ENCODE measurements around the gene ALKBH3. TPM values are rescaled to one million over a fixed set of nuclear protein-coding genes. Genes with fewer than 3 reads are reported as not detected.

Gene ALKBH3
- total RNA-seq, 4 donors from 2014 or later, result 25.4 to 39.6 (median 34.9) TPM

DNA sequence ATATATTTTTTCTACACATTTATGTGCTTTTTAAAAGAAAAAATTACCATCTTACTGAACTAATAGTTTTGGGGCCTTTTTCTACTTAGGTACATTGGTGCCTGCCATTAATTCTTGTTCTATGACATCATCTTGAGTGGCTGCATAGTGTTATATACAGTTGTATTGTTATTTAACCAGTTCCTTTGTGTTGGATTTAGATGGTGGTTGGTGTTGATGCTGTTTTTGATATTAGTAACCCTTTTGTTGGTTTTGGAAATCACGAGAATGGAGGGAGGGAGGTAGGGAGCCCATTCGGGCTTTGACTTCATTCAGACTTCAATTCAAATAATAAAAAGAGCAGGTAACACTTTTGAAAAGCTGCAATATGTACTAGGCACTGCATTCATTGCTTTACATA lies 46.4 kb downstream of the ALKBH3 start:
- TF ChIP-seq, protein P1, sequence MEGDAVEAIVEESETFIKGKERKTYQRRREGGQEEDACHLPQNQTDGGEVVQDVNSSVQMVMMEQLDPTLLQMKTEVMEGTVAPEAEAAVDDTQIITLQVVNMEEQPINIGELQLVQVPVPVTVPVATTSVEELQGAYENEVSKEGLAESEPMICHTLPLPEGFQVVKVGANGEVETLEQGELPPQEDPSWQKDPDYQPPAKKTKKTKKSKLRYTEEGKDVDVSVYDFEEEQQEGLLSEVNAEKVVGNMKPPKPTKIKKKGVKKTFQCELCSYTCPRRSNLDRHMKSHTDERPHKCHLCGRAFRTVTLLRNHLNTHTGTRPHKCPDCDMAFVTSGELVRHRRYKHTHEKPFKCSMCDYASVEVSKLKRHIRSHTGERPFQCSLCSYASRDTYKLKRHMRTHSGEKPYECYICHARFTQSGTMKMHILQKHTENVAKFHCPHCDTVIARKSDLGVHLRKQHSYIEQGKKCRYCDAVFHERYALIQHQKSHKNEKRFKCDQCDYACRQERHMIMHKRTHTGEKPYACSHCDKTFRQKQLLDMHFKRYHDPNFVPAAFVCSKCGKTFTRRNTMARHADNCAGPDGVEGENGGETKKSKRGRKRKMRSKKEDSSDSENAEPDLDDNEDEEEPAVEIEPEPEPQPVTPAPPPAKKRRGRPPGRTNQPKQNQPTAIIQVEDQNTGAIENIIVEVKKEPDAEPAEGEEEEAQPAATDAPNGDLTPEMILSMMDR (IDR thresholded peaks at IDR 0.05; ENCODE audit: low read depth), result no peak

DNA sequence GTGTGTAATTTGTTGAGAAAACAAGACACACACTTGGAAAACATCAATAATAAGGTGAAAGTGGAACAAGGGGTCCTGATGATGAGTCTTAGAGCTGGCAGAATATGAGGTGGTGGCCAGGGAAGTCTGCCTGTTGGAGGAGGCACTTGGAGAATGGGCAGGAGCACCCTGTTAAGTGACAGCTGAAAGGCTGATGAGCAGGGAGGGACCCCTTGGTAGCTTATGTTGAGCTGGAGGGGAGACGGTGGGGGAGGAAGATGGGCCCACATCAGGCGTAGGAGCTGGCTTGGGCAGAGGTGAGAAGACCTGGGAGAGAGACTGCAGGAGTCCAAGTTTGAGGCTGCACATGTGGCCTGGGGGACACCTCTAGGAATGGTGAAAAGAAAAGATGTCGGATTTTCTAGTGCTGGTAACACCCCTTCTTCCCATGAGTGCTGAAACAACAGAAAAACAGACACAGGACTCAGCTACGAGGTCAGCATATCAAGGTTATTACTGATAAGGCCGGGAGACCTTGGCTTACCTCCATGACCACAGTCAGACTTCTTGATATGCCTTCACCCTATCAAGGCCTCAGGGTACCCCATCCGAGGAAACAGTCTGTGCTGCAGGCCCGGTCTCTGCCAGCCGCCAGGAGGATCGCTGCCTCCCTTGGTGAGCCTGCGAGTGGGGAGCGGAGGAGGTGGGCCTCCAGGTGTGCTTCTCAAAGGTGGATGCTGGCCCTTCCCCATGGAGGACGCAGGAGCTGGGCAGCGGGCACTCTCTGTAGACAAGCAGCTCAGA lies 47.5 kb downstream of the ALKBH3 start:
- TF ChIP-seq, protein P1 (IDR thresholded peaks at IDR 0.05; ENCODE audit: low read depth), result no peak

DNA sequence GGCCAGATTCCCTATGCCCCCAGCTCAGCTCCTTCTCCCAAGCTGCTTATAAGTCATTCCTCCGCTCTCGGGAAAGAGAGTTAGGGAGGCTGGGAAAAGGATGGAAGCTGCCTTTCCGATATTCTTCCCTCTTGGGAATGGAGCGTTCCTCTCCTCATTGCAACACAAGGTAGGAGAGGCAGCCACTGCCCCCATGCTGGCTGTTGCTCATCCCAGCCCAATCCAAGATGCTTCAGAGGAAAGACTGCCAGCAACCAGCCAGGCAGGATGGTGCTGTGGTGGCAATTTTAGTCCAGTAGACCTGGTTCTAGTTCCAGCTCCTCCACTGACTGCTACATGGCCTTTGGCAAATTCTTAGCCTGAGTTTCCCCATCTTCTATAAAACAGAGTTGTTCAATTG lies 48.1 kb downstream of the ALKBH3 start:
- TF ChIP-seq, protein P1 (IDR thresholded peaks at IDR 0.05; ENCODE audit: low read depth), result no peak

DNA sequence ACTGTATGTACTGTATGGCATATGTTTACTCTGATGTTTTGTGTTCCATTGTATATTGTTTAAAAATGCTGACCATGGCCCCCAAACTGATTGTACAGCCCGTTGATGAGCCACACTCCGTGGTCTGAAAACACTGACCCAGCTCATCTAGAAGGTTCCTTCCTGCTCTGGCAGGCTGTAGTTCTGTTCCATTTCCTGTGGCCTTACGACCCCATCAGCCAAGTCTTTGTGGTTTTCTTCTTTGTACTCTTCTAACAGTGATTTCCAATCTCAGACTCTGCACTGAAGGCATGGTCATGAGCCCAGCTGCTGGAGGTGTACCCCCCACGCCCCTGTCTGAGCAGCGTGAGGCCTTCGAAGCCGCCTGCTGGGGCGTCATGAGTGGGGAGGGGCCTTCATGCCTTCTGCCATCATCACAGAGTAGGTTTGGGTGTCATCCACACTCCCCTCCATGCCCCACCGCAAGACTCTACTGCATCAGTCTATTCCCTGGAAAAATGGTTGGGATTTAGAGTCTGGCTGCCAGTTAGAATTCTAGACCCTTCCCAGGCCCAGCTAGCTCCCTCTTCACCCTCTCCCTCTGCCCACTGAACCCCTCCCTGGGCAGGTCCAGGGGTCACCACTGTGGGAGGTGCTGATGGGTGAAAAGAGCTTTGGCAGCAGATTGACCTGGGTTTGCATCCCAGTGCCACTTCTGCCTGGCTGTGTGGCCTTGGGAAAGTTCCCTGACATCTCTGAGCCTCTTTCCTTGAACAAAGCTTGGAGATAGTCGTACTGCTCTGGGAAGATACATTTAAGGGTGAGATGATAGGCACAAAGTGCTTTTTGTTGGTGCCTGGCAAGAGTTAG lies 50.5 kb downstream of the ALKBH3 start:
- TF ChIP-seq, protein P1 (IDR thresholded peaks at IDR 0.05; ENCODE audit: low read depth), result no peak

DNA sequence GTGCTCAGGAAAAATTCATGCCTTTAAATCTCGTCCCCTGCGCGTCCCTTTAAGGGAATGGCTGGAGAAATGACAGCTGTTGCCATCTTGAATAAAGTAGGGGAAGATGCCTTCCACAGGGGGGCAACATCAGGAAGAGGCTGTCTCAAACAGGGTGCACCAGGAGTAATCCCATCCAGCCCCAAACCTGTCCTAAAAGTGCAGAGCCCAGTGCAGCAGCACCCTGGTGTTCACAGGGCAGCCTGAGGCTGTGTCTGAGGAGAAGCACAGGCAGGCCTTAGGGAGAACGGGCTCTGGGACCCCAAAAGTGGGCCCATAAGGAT lies 51.0 kb downstream of the ALKBH3 start:
- TF ChIP-seq, protein P1 (IDR thresholded peaks at IDR 0.05; ENCODE audit: low read depth), result no peak

DNA sequence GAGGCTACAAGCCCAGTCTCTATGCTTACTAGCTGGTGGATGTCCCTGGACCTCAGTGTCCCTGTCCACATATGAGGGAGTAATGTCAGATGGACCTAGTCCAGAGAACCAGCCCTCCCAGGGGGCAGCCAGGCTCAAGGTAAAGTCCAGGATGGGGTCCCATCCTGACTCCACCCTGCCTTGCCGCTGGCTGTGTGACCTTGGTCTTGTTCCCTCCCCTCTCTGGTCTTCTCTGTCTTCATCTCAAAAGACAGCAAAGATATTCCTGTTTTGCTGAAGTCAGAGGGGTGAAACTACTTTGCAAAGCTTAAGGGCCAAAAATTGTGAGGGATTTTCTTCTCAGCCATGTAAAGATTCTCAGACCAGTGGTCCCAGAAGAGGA lies 52.6 kb downstream of the ALKBH3 start:
- TF ChIP-seq, protein P1 (IDR thresholded peaks at IDR 0.05; ENCODE audit: low read depth), result no peak
